GM10248 (cell line): ENCODE measurements around the gene KDM2A.
A peak's percentile ranks its signal among the peaks of the same experiment; 100 is the strongest.

ENCODE experiments used
- CTCF ChIA-PET: fragments of 300-600 bp; sonication (Branson Sonifier 250); formaldehyde crosslinking; extraction: SDS; loops from one replicate; lab custom pipeline; 2021; ENCODE audit warnings: antibody characterized with exemption; lab: Yijun Ruan, JAX
- POLR2A ChIA-PET: fragments of 350-650 bp; sonication (Branson Sonifier 250); formaldehyde crosslinking; extraction: SDS; loops from one replicate; lab custom pipeline; 2020; ENCODE audit warnings: antibody characterized with exemption; lab: Yijun Ruan, JAX
- DNase-seq: peaks from one replicate; pipeline ENCODE4 v3.0.0; 2012; ENCODE audit errors: extremely low spot score
- TF ChIP-seq, protein P1 (sequence below): IDR thresholded peaks from 2 replicates; pipeline ENCODE4 v1.5.1; 2012; ENCODE audit warnings: mild to moderate bottlenecking, low read depth; ENCODE audit errors: extremely low read depth, missing control alignments, control extremely low read depth

The KDM2A gene

DNA sequence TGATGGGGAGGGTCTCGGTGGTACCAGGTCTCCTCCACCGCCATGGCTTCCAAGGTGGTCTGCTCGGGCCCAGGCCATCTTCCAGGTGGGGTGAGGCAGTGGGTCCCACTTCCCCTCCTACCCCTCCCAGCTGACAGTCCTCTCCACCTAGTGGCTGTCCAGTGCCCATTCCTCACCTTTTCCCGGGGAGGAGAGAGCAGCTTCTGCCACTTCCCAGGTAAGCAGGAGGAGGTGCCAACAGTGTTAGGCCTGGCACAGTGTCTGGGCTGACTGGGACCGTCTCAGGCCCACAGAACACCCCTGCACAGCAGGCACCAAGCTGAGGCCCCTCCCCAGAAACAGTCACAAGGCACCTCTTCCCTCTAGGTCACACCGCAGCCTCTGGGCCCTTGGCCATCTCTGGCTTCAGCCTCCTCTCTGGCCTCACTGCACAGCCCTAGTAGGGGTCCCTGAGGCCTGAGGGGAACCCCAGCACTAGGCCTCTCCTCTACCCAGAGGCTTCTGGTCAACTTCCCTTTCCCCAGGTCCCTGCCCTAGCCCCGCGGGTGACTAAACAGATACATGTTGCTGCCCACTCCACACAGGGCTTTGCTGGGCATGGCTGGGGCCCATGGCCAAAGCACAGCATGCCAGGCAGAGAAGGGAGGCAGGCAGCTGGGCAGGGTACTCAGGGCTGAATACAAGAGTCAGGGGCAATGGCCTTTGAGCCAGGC is 167.7 kb downstream of the KDM2A start:
- CTCF ChIA-PET = interaction anchor here (0.9 to 3.9 kb wide), 4 partner anchors 9 to 30 kb away, joined by 3 to 23 read pairs (median 11); no protein-coding TSS in a partner anchor
- POLR2A ChIA-PET = interaction anchor here (0.6 kb wide), 1 partner anchor 58 kb away, joined by 5 read pairs; no protein-coding TSS in a partner anchor
- TF ChIP-seq, protein P1, sequence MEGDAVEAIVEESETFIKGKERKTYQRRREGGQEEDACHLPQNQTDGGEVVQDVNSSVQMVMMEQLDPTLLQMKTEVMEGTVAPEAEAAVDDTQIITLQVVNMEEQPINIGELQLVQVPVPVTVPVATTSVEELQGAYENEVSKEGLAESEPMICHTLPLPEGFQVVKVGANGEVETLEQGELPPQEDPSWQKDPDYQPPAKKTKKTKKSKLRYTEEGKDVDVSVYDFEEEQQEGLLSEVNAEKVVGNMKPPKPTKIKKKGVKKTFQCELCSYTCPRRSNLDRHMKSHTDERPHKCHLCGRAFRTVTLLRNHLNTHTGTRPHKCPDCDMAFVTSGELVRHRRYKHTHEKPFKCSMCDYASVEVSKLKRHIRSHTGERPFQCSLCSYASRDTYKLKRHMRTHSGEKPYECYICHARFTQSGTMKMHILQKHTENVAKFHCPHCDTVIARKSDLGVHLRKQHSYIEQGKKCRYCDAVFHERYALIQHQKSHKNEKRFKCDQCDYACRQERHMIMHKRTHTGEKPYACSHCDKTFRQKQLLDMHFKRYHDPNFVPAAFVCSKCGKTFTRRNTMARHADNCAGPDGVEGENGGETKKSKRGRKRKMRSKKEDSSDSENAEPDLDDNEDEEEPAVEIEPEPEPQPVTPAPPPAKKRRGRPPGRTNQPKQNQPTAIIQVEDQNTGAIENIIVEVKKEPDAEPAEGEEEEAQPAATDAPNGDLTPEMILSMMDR = peak; percentile 18
- DNase-seq = no peak

DNA sequence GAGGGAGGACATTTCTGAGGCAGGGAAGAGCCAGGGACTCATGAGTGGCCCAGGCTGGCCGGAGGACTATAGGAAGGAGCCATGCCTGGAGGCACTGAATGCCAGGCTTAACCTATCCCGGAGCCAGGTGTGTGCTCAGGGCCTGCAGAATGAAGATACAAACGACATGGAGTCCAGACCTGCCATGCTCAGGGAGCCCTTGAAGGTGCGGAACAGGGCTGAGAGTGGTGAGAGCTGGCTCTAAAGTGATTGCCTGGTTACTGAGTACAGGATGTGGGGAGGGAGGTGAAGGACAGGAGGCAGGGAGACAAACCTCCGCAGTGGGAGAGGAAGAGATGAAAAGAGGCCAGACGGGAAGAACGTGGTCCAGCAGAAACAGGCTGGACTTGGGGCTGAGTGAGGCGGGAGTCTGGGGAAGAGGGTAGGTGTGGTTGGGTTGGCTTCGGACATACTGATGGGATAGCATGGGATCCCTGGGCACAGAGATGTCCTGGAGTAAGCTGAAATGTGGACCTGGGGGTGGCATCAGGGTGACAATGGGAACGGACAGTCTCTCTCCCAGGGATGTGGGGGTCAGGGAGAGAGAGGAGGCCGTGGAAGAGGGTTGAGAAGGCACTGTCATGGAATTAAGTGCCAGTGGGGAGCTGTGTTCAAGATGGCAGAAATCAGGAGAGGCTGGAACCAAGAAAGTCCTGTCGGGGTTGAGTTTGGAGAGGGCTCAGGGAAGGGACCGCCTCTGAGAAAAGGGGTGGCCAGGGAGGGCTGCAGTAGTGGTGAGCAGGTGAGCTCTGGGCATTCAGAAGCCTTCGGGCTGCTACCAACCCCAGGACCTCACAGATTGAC is 168.5 kb downstream of the KDM2A start:
- TF ChIP-seq, protein P1 = no peak
- ChIA-PET POLR2A (interaction anchor here (1.0 to 2.3 kb wide), 4 partner anchors 10 to 209 kb away, joined by 3 to 12 read pairs (median 4); no protein-coding TSS in a partner anchor), CTCF (interaction anchor here (0.8 to 3.9 kb wide), 11 partner anchors 8 to 95 kb away, joined by 3 to 23 read pairs (median 7); no protein-coding TSS in a partner anchor)
- no peak for DNase-seq

DNA sequence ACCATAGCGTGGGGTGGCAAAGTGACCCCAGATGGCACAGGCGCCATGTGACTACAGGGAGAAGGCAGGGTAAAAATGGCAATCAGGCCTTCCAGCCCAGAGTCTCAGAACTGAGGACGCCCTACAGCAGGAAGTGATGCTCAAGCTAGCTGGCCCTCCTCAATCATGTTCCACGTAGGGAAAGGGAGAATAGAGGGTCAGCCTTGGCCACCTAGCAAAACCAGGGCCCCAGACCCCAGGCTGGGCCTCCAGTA is 169.1 kb downstream of the KDM2A start:
- ChIA-PET POLR2A (interaction anchor here (1.0 to 2.3 kb wide), 4 partner anchors 11 to 209 kb away, joined by 3 to 12 read pairs (median 4); no protein-coding TSS in a partner anchor), CTCF (interaction anchor here (0.8 to 3.9 kb wide), 14 partner anchors 9 to 94 kb away, joined by 3 to 23 read pairs (median 6); no protein-coding TSS in a partner anchor)
- TF ChIP-seq, protein P1 = no peak
- DNase-seq = no peak

DNA sequence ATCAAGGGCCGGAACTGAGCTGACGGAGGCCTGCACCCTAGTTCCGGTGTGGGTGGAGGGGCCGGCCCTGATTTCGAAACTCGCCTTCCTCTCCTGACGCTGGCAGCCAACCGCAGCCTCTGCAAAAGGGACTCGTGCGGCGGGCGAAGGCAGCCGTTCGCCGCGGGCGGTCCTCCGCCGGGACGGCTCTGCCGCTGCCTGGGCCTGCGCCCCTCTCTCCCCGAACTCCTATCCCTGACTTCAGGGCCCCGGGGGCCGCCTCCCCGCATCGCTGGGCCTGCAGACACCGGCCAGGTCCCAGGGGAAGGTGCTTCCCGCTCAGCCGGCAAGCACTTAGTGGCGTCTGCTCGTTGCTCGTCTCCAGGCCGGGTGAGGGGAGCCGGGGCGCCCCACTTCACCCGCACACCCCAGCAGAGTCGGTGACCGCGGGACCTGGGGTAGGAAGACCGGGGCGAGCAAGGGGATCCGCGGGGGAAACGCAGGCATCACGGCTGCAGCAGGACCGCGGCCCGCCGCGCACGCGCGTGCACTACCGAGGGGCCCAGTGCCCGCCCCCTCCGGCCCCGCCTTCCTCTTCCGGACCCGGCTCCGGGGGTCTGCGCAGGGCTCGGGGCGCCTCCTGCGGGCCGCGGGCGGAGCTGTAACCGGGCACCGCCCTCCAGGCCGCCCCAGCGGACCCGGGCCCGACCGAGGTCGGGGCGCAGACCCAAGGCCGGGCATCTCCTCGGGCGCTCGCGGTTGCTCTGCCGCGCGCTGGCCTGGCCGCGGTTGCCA is 169.6 kb downstream of the KDM2A start:
- peak; percentile 91 for DNase-seq
- CTCF ChIA-PET = interaction anchor here (0.8 to 3.9 kb wide), 14 partner anchors 8 to 94 kb away, joined by 3 to 23 read pairs (median 6); no protein-coding TSS in a partner anchor
- TF ChIP-seq, protein P1 = peak; percentile 47
- POLR2A ChIA-PET = interaction anchor here (1.0 to 2.3 kb wide), 5 partner anchors 11 to 208 kb away, joined by 3 to 12 read pairs (median 4); no protein-coding TSS in a partner anchor

DNA sequence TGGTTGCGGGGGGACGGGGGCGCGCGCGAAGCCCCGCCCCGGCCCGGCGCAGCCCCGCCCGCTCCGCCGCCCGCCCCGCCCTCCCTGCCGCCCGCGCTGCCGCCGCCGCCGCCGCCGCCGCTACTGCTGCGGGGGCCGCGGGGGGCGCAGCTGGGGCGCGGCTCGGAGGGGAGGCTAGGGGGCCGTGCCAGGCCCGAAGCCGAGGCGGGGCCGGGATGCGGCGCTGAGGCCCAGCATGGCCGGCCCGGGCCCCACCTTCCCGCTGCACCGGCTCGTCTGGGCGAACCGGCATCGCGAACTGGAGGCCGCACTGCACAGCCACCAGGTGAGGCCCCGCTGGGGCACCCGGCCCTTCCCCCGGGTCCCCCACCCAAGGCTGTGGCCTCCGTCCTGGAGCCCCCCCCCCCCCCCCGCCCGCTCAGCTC is 170.2 kb downstream of the KDM2A start, which contains the start of gene ANKRD13D:
ANKRD13D (plus strand) TSS at position 78 of the 425 bp plus-strand sequence; CDS start at position 236, 158 bp downstream.
- TF ChIP-seq, protein P1 = peak; percentile 21
- ChIA-PET POLR2A (interaction anchor here (0.6 to 2.3 kb wide), 4 partner anchors 12 to 49 kb away, joined by 4 to 12 read pairs (median 6); partner anchors contain the start of gene GRK2), CTCF (interaction anchor here (1.0 to 3.9 kb wide), 12 partner anchors 10 to 93 kb away, joined by 3 to 23 read pairs (median 7); no protein-coding TSS in a partner anchor)
- peak; percentile 90 for DNase-seq
